Fibroblast of lung (primary cell): Measurements from ENCODE around the gene ARHGEF40. TPM values are rescaled to one million over a fixed set of nuclear protein-coding genes. Genes with fewer than 3 reads are reported as not detected.

Experiments used
- DNase-seq, 2 donors: peaks; one replicate each; pipeline versions ENCODE4 v3.0.0 to v3.0.0-alpha.2; 2010; ENCODE audit warnings: low read depth in 2 of 2
- H2AFZ ChIP-seq: 2 replicates; pipeline ENCODE4 v1.5.1; 2012; ENCODE audit warnings: low read length, control low read depth, inconsistent platforms
- H3K27ac ChIP-seq: 2 replicates; pipeline ENCODE4 v1.5.1; 2011; ENCODE audit warnings: low read length, control low read depth; ENCODE audit not compliant: insufficient read depth
- H3K27me3 ChIP-seq: 2 replicates; pipeline ENCODE4 v1.5.1; 2011; ENCODE audit warnings: mild to moderate bottlenecking, low read length; ENCODE audit not compliant: control insufficient read depth, insufficient read depth
- H3K36me3 ChIP-seq: 2 replicates; pipeline ENCODE4 v1.5.1; 2011; ENCODE audit warnings: low read length; ENCODE audit not compliant: control insufficient read depth, insufficient read depth
- H3K4me1 ChIP-seq: 2 replicates; pipeline ENCODE4 v1.5.1; 2011; ENCODE audit warnings: low read length; ENCODE audit not compliant: control insufficient read depth, insufficient read depth; ENCODE audit errors: extremely low read depth
- H3K4me2 ChIP-seq: 2 replicates; pipeline ENCODE4 v1.5.1; 2011; ENCODE audit warnings: low read length, control low read depth; ENCODE audit not compliant: insufficient read depth; ENCODE audit errors: extremely low read depth
- H3K4me3 ChIP-seq, 4 experiments: fragments of 200-600 bp in 1 of 4; sonication (generic) in 1 of 4; replicated peaks in 1 of 4; 2 replicates each; pipeline ENCODE4 v1.5.1; 2011 to 2016; ENCODE audit warnings: low read length in 4 of 4, low read depth in 3 of 4, mild to moderate bottlenecking in 3 of 4, control low read depth in 2 of 4, inconsistent platforms in 1 of 4, mixed read lengths in 1 of 4; ENCODE audit not compliant: insufficient read depth in 1 of 4; ENCODE audit errors: control extremely low read depth in 1 of 4
- H3K79me2 ChIP-seq: 2 replicates; pipeline ENCODE4 v1.5.1; 2012; ENCODE audit warnings: mild to moderate bottlenecking, low read length, inconsistent platforms; ENCODE audit not compliant: control insufficient read depth, insufficient read depth
- H3K9ac ChIP-seq: 2 replicates; pipeline ENCODE4 v1.5.1; 2011; ENCODE audit warnings: mild to moderate bottlenecking, low read length, control low read depth; ENCODE audit not compliant: insufficient read depth
- H3K9me3 ChIP-seq: 2 replicates; pipeline ENCODE4 v1.5.1; 2012; ENCODE audit warnings: low read depth, low read length; ENCODE audit not compliant: control insufficient read depth, insufficient read depth
- H4K20me1 ChIP-seq: 2 replicates; pipeline ENCODE4 v1.5.1; 2011; ENCODE audit warnings: low read length; ENCODE audit not compliant: control insufficient read depth, insufficient read depth; ENCODE audit errors: extremely low read depth
- CTCF ChIP-seq, 2 donors: IDR thresholded peaks in 1 of 2; conservative IDR thresholded peaks in 1 of 2; 1 replicate in 1 of 2; 2 replicates in 1 of 2; pipeline ENCODE4 v1.5.1; 2011 to 2012; ENCODE audit warnings: low read length in 2 of 2, control low read depth in 1 of 2, inconsistent platforms in 1 of 2, low read depth in 1 of 2, mild to moderate bottlenecking in 1 of 2
- EZH2 ChIP-seq: IDR thresholded peaks from 2 replicates; pipeline ENCODE4 v1.5.1; 2012; ENCODE audit warnings: low read length, control low read depth, mild to moderate bottlenecking; ENCODE audit errors: missing control alignments
- polyA plus RNA-seq, 2 donors: library from polyadenylated mRNA; depleted of rRNA in 1 of 2; stranded (reverse) in 1 of 2; unstranded in 1 of 2; fragments of >200 nt; gene quantifications; 2 replicates each; pipeline ENCODE4 v1.2.1, GENCODE V29; 2011 to 2012; ENCODE audit warnings: missing spikeins in 1 of 2
- total RNA-seq: library from RNA; depleted of rRNA; stranded (reverse); fragments of >200 nt; gene quantifications from 2 replicates; pipeline ENCODE4 v1.2.1, GENCODE V29; 2014

Gene ARHGEF40
- total and polyA plus RNA-seq, 2 donors (not counting 1 experiment from before 2014, with no cell fraction given) = 18.2 to 23.6 TPM

GRCh38 chr14:21113369-21113768 is 43.3 kb downstream of the ARHGEF40 start:
- no peaks in the 10 kb centered on the region for H3K79me2 ChIP-seq
- no peak overlapping the region for H3K4me2 ChIP-seq
- DNase-seq = no peak
- H3K27ac ChIP-seq = no peak overlapping the region
- H3K9ac ChIP-seq = no peak overlapping the region
- H2AFZ ChIP-seq = no peak overlapping the region
- H3K4me1 ChIP-seq = no peaks in the 10 kb centered on the region
- TF ChIP-seq CTCF (conservative IDR thresholded peaks at IDR 0.05 in 1 of 2, IDR thresholded peaks at IDR 0.05 in 1 of 2; ENCODE audit: low read depth in 1 of 2, low read length in 2 of 2) (no peak), EZH2 (no peak)
- H3K27me3 ChIP-seq = peaks cover 7% of the 10 kb centered on the region
- no peaks in the 10 kb centered on the region for H3K36me3 ChIP-seq
- no peaks in the 10 kb centered on the region for H4K20me1 ChIP-seq
- H3K9me3 ChIP-seq = no peaks in the 10 kb centered on the region
- no peak overlapping the region for H3K4me3 ChIP-seq

- Histone ChIP-seq H3K27ac (no peak overlapping the region), H3K9ac (no peak overlapping the region), H3K36me3 (no peaks in the 10 kb centered on the region), H3K79me2 (no peaks in the 10 kb centered on the region), H3K4me3 (no peak overlapping the region), H3K9me3 (no peaks in the 10 kb centered on the region), H3K4me2 (no peak overlapping the region), H3K4me1 (no peaks in the 10 kb centered on the region), H4K20me1 (no peaks in the 10 kb centered on the region), H3K27me3 (peaks cover 2% of the 10 kb centered on the region), H2AFZ (no peak overlapping the region)
- DNase-seq = no peak
- no peak for TF ChIP-seq CTCF (conservative IDR thresholded peaks at IDR 0.05 in 1 of 2, IDR thresholded peaks at IDR 0.05 in 1 of 2; ENCODE audit: low read depth in 1 of 2, low read length in 2 of 2)
- no peak for TF ChIP-seq EZH2
Measured at GRCh38 chr14:21118933-21119332, 48.8 kb downstream of the ARHGEF40 start.

- H3K4me1 ChIP-seq = no peaks in the 10 kb centered on the region
- H3K36me3 ChIP-seq = no peaks in the 10 kb centered on the region
- peaks cover 2% of the 10 kb centered on the region for H3K27me3 ChIP-seq
- H4K20me1 ChIP-seq = no peaks in the 10 kb centered on the region
- no peaks in the 10 kb centered on the region for H3K9me3 ChIP-seq
- DNase-seq = no peak
- no peak overlapping the region for H3K9ac ChIP-seq
- no peak overlapping the region for H2AFZ ChIP-seq
- H3K4me3 ChIP-seq = no peak overlapping the region
- no peaks in the 10 kb centered on the region for H3K79me2 ChIP-seq
- TF ChIP-seq CTCF (conservative IDR thresholded peaks at IDR 0.05 in 1 of 2, IDR thresholded peaks at IDR 0.05 in 1 of 2; ENCODE audit: low read depth in 1 of 2, low read length in 2 of 2) (no peak), EZH2 (no peak)
- no peak overlapping the region for H3K4me2 ChIP-seq
- H3K27ac ChIP-seq = no peak overlapping the region
Measured at GRCh38 chr14:21120686-21121085, 50.6 kb downstream of the ARHGEF40 start.
